HG03159 (cell line): ENCODE results near the gene SCN1B.
"Not testable (repeated sequence)": the region's sequence is repeated elsewhere in the genome, so short reads cannot be mapped to it uniquely, and the experiment has no call there.

Experiments used
- ATAC-seq: cut with Tn5 transposase; IDR thresholded peaks from one replicate; pipeline ENCODE4 v1.9.1; 2021; ENCODE audit warnings: mild to moderate bottlenecking, moderate library complexity; ENCODE audit not compliant: unreplicated experiment

The SCN1B gene

DNA sequence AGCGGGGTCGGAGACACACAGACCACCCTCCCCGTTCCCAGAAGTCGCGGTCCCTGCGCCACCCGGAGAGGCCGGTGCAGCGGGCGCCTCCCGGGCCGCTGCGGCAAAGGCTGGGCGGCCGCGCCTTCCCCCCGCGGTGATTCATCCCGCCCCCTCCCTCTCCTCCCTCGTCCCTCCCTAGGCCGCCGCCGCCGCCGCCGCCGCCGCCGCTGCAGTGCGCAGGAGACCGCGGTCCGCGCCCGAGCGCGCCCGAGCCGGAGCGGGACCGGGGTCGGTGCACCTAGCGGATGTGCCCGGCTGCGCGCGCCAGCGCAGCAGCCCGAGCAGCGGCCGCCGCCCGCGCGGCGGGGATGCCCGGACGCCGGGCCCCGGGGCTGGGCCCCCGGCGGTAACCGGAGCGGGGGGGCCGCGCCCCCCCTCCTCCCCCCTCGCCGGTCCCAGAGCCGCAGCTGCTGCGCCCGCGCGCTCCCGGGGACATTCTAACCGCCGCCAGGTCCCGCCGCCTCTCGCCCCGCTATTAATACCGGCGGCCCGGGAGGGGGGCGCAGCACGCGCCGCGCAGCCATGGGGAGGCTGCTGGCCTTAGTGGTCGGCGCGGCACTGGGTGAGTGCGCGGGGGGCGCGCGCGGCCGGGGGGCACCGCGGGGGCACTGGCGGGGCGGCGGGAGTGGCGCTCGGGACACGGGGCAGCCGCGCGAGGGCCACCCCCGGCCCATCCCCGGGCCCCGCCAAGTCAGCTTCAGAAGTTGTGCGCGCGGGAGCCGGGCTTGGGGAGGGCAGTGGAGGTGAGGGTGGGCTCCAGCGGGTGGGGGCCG, at the start of gene SCN1B:
Gene SCN1B, plus strand, starts transcription at position 214 of the 815 bp plus-strand sequence. Its CDS starts 351 bp downstream, at position 565.
- ATAC-seq, result no peak

DNA sequence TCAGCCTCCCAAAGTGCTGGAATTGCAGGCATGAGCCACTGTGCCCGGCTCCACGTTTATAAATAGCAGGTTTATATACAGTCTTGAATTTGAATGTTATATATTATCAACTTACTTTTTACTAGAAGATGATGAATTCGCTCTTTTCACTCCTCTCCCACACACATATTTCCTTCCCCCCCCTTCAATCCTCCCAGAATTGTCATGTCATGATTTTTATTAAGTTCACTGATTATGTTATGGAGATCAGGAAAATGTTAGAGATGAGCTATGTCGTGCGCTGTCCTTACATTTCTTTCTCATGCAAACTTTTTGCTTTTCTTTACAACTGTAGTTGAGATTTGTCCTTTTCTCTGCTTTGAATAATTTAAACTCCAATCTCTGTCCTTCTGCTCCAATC, 48.0 kb upstream of the SCN1B start:
- ATAC-seq, result no peak

DNA sequence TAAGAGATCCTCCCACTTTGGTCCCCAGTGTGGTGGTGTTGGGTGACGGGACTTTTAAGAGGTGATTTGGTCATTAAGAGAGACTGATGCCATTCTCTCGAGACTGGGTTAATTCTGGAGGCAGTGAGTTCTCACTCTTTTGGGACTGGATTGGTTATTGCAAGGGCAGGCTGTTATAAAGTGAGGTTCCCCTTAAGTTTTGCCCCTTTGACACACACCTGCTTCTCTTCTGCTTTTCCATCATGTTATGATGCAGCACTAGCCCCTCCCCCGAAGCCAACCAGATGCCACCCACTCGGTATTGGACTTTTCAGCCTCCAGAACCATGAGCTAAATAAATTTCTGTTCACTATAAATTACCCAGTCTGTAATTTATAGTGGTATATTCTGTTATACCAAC, 46.5 kb upstream of the SCN1B start:
- no peak for ATAC-seq

DNA sequence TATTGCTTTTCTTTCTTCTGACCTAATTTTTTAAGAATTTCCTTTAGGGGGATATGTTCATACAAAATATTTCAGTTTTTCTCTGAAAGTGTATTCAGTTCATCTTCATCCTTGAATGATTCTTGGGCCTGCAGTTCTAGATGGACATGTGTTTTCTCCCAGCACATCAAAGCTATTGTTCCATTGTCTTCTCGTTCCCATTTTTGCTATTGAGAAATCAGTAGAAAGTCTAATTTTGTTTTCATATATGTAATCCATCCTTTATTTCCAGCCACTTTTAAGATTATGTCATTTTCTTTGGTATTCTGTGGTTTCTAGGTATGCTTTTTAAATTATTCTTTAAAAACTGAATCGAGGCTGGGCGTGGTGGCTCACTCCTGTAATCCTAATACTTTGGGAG, 46.0 kb upstream of the SCN1B start:
- no peak for ATAC-seq

DNA sequence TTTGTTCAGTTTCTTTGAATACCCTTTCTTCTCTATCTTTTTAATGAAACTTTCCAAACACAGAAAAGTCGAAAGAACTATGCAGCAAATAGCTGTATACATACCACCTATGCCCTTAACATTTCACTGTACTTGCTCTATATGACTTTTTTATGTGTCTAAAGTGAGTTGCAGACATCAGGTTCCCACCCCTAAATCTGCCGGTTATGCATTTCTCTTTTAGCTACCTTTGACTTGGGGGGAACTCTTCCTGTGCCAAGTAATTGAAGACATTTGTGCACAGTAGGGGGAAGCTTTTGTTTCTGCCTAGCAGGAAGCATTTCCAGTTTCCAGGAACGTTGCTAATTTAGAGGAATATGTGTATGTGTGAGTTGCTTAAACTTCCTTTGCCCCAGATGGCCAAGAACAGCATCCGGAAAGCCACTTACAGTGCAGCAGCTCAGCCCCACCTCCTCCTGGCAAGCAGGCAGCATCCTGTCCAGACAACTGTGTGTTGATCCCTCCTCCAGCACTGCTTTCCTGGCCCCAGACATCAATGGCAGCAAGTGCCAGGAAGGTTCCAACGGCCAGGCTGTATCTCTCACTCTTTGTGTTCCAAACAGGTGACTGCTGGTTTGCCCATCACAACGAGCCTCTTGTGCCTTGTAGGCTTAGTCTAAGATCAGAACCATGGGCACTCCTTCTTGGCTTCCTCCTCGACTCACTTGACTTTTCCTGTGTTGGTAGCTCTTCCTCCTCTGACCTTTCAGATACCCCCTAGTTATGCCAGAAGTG, 44.8 kb upstream of the SCN1B start:
- ATAC-seq, result no peak

DNA sequence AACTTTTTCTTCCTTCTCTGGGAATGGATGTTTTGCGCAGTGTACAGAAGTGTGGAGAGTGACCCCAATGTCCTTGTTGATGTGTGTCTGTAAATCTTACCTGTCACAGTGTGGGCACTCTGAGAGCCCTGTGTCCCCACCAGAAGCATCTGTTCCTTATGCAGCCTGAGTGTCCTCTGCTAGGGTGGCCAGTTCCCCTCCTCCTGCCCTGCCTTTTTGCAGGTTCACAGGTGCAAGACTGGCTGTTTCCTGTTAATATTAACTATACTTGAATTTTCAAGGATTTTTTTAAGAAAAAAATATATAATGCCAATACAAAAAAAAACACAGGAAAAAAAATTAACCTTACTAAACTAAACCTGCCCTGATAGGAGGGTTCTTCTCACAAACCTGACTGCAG, 42.2 kb upstream of the SCN1B start:
- no peak for ATAC-seq

DNA sequence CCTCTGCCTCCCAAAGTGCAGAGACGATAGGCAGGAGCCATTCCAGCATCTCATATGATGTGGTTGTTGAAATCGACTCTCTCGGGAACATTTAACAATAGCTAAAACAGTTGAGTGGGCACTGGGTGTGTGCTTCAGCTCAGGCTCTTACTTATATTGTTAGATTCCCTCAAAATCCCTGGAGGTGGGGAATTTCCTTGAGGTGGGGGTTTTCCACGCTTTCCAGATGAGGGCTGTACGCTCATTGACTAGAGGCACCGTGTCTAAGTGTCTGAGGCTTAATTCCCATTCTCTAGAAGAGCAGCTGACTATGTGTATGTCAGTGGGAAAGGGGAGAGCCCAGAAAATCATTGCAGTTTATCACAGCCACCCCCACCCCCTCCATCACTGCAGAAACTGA, 41.0 kb upstream of the SCN1B start:
- no peak for ATAC-seq

DNA sequence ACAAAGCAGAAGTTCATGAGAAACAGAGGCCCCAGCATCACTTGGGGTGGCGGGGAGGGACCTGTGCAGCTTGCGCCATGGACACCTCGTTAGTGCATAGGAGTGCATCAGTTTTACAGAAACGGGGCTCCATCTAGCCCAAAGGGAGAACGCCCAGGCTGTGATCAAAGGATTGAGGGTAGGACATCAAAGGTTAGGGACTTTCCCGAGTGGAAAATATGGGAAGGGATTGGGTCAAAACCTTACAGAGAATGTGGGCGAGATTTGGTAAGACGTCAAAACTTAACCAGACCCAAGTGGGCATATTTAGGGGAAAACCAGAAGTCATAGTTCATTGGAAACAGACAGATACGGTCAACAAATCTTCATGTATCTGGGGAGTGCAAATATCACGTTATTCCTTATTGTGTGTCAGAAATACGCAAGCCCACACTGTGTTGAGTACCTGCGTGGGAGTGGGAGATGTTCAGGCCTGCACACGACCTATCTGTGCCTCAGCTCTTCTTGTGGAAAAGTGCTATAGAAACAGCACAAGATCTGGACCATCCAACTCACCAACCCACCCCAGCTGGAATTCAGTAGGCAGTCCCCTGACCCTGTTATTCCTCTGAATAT, 39.6 kb upstream of the SCN1B start:
- ATAC-seq, result no peak

DNA sequence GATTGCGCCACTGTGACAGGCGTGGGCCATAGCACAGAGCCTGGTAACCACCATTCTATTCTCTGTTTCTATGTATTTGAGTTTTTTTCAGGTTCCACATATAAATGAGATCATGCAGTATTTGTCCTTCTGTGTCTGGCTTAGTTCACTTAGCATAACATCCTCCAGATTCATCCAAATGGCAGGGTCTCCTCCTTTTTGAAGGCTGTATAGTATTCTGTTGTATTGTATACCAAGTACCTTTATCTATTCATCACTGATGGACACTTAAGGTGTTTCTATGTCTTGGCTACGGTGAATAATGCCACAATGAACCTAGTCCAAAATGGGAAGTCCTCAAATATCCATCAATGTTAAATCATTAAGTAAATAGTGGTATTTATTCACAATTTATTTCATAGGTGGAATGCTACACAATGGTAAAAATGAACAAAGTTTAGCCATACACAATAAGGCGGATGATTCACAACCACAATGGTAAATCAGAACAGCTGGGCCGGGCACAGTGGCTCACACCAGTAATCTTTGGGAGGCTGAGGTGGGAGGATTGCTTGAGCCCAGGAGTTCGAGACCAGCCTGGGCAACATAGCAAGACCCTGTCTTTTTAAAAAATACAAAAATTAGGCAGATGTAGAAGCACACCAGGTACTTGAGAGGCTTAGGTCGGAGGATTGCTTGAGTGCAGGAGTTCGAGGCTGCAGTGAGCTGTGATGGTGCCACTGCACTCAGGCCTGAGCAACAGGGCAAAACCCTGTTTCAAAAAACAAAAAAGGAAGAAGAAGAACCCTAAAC, 38.5 kb upstream of the SCN1B start:
- no peak for ATAC-seq

DNA sequence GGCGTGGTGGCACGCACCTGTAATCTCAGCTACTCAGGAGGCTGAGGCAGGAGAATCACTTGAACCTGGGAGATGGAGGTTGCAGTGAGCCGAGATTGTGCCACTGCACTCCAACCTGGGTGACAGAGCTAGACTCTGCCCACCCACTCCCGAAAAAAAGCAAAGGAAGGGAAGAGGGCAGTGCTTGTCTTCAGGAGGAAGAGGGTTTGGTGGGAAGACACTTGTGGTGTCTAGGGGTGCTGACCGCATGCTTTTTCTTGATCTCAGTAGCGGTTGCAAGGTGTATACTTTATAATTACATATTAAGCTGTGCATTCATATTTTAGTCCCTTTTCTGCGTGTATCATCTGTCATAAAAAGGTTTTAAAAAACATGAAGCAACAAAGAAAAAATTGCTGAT, 37.7 kb upstream of the SCN1B start:
- ATAC-seq, result not testable (repeated sequence)

DNA sequence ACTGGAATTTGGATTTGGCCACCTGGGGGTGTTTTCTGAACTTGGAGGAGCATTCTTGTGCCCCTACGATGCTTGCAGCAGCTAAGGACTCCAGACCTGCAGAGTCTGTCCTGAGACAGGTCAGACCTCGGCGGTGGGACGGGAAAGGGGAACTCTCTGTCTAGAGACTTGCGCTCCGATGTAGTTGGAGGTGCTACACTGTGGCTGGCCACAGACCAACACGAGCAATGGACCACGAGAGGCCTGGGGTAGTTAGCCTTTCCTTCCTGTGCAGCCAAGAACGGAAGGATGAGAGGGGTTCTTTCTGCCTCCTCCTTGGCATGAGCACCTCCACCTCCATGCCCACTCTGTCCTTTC, 36.0 kb upstream of the SCN1B start:
- no peak for ATAC-seq

DNA sequence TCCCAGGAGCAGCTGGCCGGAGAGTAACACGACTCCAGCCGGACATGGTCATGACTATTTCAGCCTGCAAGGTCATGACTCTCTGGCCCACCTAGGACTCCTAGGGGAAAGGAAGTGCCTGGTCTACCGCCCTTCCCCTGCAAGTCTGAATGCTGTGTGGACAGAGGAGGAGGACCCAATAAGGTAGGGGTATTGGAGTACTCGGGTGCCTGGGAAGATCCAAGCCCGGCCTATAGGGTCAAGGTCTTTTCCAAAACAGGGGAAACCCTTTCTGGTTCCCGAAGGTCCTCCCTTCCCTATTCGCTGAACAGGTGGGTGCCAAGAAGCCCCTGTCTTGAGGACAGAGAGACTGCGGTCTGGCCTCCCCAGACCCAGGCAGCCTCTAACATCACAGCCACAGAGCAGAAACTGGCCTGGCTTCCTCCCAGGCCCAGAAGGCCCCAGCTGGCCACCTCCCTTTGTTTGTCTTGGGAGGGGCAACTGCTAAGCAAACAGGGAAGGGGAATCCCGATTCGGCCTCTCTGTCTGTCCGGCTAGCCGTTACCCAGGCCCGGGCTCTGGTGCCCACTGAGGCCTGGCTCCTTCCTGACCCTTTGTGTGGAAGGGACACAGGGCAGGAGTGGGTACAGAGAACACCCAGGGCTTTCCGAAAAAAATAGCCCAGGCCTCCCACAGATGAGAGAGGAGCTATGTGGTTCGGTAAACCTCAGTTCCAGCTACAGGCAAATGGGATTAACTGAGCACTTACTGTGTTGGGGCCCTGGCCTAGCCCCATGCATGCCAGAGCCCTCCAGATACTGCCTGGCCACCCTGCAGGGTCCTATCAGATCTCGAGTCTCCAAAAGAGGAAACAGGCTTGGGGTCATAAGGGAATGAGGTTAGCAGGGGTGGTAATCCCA, 35.4 kb upstream of the SCN1B start:
- ATAC-seq, result no peak

DNA sequence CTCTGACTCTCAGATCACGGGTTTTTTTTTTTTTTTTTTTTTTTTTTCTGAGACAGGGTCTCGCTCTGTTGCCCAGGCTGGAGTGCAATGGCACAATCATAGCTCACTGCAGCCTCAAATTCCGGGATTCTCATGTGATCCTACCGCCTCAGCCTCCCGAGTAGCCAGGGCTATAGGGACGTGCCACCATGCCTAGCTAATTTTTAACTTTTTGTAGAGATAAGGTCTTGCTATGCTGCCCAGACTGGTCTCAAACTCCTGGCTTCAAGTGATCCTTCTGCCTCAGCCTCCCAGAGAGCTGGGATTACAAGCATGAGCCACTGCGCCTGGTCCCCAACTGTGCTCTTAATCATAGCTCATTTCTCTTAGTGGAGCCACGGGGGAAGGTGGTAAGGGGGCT, 34.7 kb upstream of the SCN1B start:
- no peak for ATAC-seq

DNA sequence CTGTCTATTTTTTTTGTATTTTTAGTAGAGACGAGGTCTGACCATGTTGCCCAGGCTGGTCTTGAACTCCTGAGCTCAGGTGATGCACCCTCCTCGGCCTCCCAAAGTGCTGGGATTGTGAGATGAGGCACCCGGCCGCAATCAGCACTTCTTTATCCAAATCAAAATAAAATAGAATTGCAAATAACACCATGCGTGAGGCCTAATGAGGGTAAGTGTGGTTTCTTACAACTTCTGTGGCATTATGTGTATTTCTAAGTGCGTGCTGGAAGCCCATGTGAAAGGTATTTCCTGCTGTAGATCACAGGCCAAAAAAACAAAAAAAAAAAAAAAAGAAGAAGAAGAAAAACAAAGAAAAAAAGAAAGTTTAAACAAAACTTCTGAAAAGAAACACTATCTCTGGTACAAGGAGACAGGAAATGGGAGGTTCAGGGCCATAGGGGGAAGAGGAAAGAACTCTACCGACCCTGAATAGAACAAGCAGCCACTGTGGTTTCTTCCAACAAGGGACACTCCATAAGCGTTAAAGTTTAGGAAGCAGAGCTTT, 33.1 kb upstream of the SCN1B start:
- ATAC-seq, result no peak

DNA sequence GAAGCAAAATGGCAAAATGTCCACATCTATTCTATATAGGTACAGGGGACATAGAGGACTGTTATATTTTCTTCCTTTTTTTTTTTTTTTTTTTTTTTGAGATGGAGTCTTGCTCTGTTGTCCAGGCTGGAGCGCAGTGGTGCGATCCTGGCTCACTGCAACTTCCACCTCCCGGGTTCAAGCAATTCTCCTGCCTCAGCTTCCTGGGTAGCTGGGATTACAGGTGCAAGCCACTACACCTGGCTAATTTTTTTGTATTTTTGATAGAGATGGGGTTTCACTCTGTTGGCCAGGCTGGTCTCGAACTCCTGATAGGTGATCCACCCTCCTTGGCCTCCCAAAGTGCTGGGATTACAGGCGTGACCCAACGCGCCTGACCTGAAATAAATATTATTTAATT, 32.0 kb upstream of the SCN1B start:
- ATAC-seq, result not testable (repeated sequence)

DNA sequence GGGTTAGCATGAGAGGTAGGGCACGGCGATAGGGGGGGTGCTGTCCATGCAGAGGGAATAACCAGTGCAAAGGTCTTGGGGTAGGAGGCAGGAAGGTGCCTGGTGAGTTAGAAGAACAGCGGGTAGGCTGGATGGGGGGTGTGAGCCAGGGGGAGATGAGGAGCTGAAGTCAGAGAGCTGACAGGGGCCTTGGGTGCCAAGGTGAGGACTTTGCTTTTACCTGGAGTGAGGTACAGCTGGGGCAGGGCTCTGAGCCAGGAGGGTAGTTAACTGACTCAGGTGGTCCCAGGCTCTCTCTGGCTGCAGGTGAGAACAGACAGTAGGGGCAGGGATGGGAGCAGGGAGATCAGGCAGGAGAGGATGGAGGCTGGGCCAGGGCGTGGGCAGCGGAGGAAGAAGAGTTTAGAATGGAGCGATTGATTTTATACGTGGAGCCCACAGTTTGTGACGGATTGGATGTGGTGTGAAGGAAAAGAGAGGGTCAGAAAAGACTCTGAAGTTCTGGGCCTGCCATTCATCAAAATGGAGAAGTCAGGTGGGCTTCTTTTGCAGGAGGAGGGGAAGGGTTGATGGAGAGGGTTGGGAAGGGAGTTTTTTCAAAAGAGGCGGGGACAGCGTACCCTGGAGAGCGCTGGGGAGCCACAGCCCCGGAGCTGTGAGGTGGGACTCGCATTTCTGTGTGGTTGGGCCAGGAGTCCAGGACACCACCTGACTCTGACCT, 31.3 kb upstream of the SCN1B start:
- no peak for ATAC-seq

DNA sequence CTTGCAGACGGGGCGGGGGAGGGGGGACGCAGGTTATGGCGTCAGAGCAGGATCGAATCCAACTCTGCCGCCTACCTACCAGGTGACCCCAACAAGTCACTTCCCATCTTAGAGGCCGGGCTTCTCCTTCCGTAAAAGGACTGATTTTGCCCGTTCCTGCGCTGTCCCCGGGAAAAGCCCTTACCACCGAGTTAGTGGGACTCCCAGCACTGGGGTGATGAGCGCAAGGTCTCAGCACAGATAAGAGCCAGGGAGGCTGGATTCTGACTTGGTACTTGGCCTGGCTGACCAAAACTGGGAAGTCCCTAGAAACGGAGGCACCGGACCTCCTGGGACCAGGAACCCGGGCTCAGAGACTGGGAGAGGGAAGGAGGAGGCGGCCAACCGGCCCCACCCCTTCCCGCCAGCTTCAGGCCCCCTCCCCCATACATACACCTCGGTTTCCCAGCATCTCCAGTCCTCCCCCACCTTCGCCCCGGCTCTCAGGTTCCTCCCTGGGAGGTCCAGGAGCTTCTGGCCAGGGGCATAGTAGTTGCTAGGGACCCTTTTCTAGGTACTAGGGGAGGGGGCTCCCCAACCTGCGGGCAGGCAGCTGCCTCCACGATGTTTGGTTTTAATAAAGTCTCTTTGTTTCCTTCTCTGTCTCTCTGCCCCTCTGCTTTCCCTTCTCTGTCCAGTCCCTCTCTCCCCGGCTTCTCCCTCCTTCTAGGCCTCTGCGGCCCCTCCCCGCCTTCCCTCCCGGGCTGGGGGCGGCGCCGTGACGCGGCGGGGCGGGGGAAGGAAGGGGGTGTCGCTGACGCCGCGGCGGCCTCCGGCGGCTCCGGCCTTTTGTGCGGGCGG, 30.6 kb upstream of the SCN1B start, which contains the start of gene GRAMD1A:
Gene GRAMD1A, plus strand, starts transcription at position 826 of the 840 bp plus-strand sequence. CDS start 156 bp downstream, outside the sequence.
- ATAC-seq, result peak; percentile 53

DNA sequence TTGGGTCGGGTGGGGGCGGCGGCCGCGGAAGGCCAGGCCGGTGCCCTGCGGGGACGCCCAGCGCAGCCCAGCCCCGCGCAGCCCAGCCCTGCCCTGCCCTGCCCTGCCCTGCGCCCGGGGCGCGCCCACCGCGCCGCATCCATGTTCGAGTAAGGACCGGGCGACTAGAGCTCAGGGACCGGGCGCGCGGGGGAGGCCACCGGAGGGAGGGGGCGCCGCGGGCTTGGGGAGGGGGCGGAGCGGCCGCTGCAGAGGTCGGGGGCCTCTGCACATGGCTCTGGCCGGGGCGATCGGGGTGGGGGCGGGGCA, 30.0 kb upstream of the SCN1B start:
- ATAC-seq, result no peak
